GM10266 (cell line): Measurements from ENCODE around the gene GPC1.

ENCODE experiments used
- DNase-seq: peaks from one replicate; pipeline ENCODE4 v3.0.0; 2012; ENCODE audit errors: extremely low spot score
- CTCF ChIP-seq: IDR thresholded peaks from 2 replicates; pipeline ENCODE4 v1.5.1; 2012; ENCODE audit warnings: mild to moderate bottlenecking, low read depth; ENCODE audit not compliant: control insufficient read depth, insufficient read depth; ENCODE audit errors: missing control alignments

The GPC1 gene

GRCh38 chr2:240469740-240470139 is 34.3 kb downstream of the GPC1 start:
- no peak for TF ChIP-seq CTCF
- no peak for DNase-seq

GRCh38 chr2:240472078-240472790 is 36.8 kb downstream of the GPC1 start:
- no peak for TF ChIP-seq CTCF
- peak; percentile 9 for DNase-seq

- no peak for DNase-seq
- no peak for TF ChIP-seq CTCF
Measured at GRCh38 chr2:240473211-240473610, 37.7 kb downstream of the GPC1 start.

GRCh38 chr2:240477916-240478315 is 42.5 kb downstream of the GPC1 start:
- no peak for DNase-seq

GRCh38 chr2:240478346-240479110 is 43.1 kb downstream of the GPC1 start:
- TF ChIP-seq CTCF, result no peak
- DNase-seq, result no peak

More at GRCh38 chr2:240477916-240478315, 42.5 kb downstream of the GPC1 start:
- no peak for TF ChIP-seq CTCF

- DNase-seq, result no peak
- TF ChIP-seq CTCF, result no peak
Measured at GRCh38 chr2:240479111-240479501, 43.6 kb downstream of the GPC1 start.

- DNase-seq, result no peak
- TF ChIP-seq CTCF, result no peak
Measured at GRCh38 chr2:240480834-240481623, 45.6 kb downstream of the GPC1 start.
